Erythroblast (primary cell): ENCODE data around the gene NTRK1.

Experiments used
- DNase-seq, 2 experiments: peaks; one replicate each; lab custom pipeline; 2025; lab: John Stamatoyannopoulos, UW
- GATA1 ChIP-seq: IDR thresholded peaks from 2 replicates; pipeline ENCODE4 v1.6.1; 2011; ENCODE audit warnings: low read depth, mild to moderate bottlenecking, control low read depth, low read length, moderate library complexity
- POLR2A ChIP-seq: IDR thresholded peaks from 2 replicates; pipeline ENCODE4 v1.6.1; 2011; ENCODE audit warnings: mild to moderate bottlenecking, low read length

Gene NTRK1

DNA sequence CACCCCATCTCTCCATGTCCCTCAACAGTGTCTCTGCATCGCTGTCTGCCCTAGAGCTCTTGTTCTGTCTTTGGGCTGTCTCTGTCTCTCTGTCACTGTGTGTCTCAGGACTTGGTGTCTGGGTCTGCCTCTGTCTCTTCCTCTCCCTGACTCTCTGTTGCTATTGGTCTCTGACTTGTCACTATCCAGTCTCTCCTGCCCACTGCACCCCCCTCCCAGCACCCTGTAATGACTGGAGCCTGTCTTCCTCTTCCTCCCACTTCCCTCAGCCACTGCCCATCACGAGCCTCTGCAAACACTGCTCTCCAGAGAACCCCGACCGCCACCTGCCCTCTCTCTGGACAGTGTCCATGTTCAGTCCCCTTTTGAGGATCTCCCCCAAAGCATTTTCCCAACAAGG lies 45.0 kb downstream of the NTRK1 start:
- no peak for TF ChIP-seq POLR2A
- TF ChIP-seq GATA1 = no peak
- DNase-seq = no peak

GRCh38 chr1:156906206-156906906 lies 45.7 kb downstream of the NTRK1 start:
- TF ChIP-seq POLR2A = no peak
- no peak for TF ChIP-seq GATA1
- no peak for DNase-seq

GRCh38 chr1:156908541-156908940 lies 47.9 kb downstream of the NTRK1 start:
- DNase-seq = no peak
- TF ChIP-seq GATA1 = no peak

DNA sequence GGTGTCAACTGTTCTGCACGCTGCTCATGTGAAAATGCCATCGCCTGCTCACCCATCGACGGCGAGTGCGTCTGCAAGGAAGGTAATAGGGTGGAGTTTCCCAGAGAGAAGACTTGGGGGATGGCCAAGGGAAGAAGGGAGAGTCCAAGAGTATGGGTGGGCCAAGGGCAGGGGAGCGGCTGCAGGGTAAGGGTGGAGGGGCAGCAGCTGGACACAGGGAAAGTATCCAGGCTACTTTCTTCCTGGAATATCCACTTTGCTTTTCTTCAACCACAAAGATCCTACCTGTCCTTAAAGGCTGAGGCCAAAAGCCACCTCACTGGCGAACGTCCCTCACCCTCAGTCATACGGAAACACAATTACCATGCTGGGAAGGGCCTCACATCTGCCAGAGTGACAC lies 48.3 kb downstream of the NTRK1 start:
- no peak for TF ChIP-seq GATA1
- TF ChIP-seq POLR2A = no peak
- DNase-seq = no peak

- DNase-seq = no peak
These were observed 49.0 kb downstream of the NTRK1 start for GRCh38 chr1:156909671-156910070.

DNA sequence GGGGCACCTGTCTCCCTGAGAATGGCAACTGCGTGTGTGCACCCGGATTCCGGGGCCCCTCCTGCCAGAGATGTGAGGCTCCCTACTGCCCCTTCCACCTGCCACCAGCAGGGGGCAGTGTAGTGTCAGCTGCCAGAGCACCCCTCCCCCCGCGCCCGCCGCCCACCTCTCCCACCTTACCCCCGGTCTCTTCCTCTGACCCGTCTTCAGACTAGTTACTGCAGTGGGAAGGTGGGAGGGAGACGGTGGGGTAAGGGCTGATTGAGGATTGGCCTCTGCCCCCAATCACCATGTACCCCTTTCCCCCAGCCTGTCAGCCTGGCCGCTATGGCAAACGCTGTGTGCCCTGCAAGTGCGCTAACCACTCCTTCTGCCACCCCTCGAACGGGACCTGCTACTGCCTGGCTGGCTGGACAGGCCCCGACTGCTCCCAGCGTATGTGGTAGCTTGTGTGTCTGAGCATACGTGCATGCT lies 49.7 kb downstream of the NTRK1 start:
- TF ChIP-seq GATA1 (no peak), POLR2A (no peak)
- DNase-seq = peak; percentile 56 to 77

More at GRCh38 chr1:156909671-156910070, 49.0 kb downstream of the NTRK1 start:
- no peak for TF ChIP-seq POLR2A
- no peak for TF ChIP-seq GATA1

DNA sequence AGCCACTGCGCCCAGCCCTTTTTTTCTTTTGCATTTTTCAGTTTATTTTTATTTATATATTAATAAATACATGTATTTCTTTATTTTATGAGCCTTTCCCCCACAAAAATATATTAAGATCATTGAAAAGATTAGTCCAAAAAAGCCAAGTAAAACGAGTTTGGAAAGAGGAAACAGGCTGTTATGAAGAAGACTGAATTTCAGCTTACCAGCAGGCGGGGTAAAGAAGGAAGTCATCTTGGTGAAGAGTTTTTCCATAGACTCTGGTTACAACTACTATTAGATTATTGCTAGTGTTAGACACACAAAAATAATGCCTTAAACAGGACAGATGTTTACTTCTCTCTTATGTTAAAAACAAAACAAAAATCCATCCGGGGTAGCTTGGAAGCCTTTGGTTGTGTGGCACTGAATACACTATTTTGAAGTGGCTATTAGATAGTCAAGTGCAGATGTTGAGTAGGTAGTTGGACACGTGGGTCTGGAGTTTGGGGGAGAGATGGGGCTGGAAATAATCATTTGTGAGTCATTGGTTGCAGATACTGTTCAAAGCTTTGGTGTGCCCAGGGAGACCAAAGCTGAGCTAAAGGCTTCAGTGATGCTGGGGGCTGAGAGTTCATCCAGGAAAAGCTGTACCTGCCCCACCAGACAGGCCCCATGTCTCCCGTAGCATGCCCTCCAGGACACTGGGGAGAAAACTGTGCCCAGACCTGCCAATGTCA lies 51.1 kb downstream of the NTRK1 start:
- no peak for TF ChIP-seq GATA1
- no peak for TF ChIP-seq POLR2A
- no peak for DNase-seq

- TF ChIP-seq POLR2A (no peak), GATA1 (no peak)
These were observed 51.6 kb downstream of the NTRK1 start for GRCh38 chr1:156912310-156912709.

DNA sequence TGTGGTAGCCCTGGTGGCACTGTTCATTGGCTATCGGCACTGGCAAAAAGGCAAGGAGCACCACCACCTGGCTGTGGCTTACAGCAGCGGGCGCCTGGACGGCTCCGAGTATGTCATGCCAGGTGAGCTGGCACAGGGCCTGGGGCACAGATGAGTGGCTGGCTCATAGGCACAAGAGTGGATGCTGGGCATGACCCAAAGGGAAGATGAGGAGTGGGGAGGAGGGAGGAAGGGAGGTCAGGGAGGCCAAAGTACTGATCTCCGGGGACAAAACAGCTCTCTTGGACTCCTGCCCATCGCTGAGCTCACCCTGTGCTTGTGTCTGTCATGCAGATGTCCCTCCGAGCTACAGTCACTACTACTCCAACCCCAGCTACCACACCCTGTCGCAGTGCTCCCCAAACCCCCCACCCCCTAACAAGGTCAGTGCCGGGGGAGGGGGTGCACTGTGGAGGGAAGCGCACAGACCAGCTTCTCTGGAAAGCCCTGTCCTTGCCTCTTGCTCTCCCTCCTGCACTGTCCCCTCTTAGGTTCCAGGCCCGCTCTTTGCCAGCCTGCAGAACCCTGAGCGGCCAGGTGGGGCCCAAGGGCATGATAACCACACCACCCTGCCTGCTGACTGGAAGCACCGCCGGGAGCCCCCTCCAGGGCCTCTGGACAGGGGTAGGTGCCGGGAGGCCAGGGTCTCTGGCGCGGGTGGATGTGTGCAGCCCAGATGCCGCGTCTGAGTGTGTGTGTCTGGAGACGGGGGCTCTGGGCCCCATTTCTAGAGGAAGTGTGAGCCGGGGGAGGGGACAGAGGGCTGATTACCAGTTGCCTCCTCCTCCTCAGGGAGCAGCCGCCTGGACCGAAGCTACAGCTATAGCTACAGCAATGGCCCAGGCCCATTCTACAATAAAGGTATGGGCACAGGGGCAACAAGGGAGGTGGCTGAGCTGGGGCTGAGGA lies 52.5 kb downstream of the NTRK1 start:
- TF ChIP-seq POLR2A = no peak
- TF ChIP-seq GATA1 = no peak
- DNase-seq = peak; percentile 35 to 51

More at GRCh38 chr1:156912310-156912709, 51.6 kb downstream of the NTRK1 start:
- DNase-seq = no peak

- TF ChIP-seq POLR2A = no peak
- no peak for TF ChIP-seq GATA1
- no peak for DNase-seq
These were observed 53.2 kb downstream of the NTRK1 start for GRCh38 chr1:156913809-156914387.

GRCh38 chr1:156914440-156914856 lies 53.8 kb downstream of the NTRK1 start:
- DNase-seq = peak; percentile 26 to 34

GRCh38 chr1:156920233-156921052 lies 59.8 kb downstream of the NTRK1 start, which contains the start of gene LRRC71:
LRRC71 (plus strand) TSS chr1:156920632; CDS start chr1:156920804, 172 bp downstream.
- DNase-seq = peak; percentile 89 to 92

More at GRCh38 chr1:156914440-156914856, 53.8 kb downstream of the NTRK1 start:
- TF ChIP-seq GATA1 = no peak
- TF ChIP-seq POLR2A = no peak

GRCh38 chr1:156921053-156921529 lies 60.4 kb downstream of the NTRK1 start:
- TF ChIP-seq POLR2A (no peak), GATA1 (no peak)
- DNase-seq = no peak

More at GRCh38 chr1:156920233-156921052, 59.8 kb downstream of the NTRK1 start, which contains the start of gene LRRC71:
- no peak for TF ChIP-seq POLR2A
- peak; percentile 48 for TF ChIP-seq GATA1
